Mesenteric fat pad (tissue), 1 donor: Measurements from ENCODE around the gene FRS2. TPM values are rescaled to one million over a fixed set of nuclear protein-coding genes. Genes with fewer than 3 reads are reported as not detected.

Experiments used
- DNase-seq: peaks from one replicate; pipeline ENCODE4 v3.0.0-alpha.2; 2020; ENCODE audit warnings: low spot score
- total RNA-seq: library from RNA; stranded (reverse); fragmentation: NEBNext Ultra II Directional; extraction: Animal tissue kit (Norgen Biotek cat#: 25700); gene quantifications from one replicate; pipeline ENCODE4 v1.2.1, GENCODE V29; 2021
- donor health status: DM: yes; HTN: yes; CAD: no.

FRS2 gene
- total RNA-seq, 1 donor from 2014 or later, result 37.8 TPM

DNA sequence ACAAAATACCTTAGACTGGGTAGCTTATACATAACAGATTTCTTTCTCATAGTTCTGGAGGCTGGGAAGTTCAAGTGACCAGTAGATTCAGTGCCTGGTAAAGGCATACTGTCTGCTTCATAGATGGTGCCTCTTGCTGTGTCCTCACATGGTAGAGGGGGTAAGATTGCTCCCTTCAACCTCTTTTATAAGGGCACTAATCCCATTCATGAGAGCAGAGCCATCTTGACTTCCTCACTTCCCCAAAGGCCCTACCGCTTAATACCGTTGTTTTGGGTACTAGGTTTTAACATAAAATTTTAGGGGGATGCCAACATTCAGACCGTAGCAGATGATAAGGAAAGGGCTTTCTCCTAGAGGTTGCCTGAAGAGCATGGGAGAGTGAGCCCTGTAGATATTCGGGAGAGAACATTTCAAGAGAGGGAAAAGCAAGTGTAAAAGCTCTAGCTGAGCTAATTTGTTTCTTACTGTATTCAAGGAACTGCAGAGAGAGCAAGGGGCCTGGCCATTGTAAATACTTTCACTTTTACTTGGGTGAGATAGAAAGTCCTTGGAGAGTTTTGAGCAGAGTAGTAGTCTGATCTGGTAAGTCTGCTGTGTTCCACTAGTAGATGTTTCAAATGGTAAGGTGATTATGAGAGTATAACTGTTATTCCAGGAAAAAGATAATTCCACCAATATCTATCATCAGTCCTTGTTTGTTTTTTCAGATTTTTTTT lies 27.3 kb downstream of the FRS2 start:
- no peak for DNase-seq

DNA sequence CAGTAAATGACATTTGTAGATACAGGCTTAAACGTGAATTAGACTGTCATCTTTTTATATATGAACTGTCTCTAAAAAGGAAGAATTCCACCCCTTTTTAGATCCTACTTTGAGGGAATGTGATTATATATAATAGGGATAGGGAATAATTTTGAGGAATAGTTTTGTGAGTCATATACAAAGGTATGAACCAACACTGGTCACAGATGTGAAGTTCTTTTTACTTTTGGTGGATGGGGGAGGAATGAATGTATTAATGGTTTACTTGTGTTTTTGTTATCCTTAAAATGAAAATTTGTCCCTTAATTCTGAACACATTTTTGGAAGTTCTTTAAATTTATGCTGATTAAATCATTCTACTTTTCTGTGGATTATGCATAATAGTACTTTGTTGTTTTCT lies 30.4 kb downstream of the FRS2 start:
- no peak for DNase-seq

DNA sequence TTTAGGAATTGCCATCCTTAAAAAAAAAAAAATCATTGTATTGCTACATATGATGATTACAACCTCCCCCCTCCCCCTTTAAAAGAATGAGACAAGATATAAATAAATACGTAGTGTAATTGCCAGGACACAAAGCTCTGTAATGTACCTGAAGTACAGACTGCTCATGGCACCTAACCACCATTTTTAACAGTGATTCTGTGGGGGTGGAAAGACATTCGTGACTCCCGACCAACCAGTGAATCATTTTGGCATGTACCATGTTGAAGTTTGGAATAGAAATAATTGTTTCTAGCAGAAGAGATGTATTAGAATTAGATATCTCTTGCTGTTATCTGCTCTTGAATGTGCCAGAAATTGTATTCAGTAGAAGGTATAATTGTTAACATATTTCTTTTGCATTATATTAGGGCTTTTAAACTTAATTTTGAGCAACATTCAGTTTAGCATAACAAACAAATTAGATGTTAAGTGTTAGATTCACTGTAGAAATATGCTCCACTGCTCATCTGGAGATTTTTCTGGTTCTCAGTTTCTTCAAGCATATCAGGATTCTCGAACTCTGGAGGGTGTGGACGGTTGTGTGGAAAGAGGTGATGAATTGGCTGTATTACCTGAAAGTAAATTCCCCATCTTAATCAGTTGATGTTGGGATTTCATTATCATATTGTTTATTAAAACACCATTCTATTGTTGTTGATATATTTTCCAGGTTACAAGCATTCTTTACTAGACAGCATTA lies 31.1 kb downstream of the FRS2 start:
- DNase-seq, result no peak

DNA sequence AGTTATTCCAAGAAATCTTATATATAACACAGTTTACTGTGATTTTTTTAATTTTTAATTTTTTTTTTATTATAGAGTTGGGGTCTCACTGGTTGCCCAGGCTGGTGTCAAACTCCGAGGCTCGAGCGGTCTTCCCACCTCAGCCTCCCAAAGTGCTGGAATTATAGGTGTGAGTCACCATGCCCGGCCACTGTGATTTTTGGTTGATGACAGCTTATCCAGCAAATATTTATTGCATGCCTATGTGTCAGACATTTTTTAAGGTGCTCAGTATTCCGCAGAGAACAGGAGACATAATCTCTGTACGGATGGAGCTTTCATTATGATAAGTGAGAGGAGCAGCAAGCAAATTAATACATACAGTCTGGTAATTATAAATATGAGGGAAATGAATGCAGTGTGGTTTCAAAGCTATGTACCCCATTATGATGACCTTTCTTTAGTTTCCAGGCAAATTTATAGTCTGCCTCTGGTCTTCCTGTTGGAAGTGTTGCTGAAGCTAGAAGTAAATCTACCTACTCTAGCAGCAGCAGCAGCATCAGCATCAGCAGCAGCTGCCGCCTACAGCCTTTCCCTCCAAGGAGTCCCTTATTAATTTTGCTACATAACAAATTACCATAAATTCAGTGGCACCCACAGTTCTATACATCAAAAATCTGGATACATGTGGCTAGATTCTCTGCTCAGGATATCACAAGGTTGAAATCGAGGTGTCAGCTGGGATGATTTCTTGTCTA lies 32.3 kb downstream of the FRS2 start:
- DNase-seq, result no peak

DNA sequence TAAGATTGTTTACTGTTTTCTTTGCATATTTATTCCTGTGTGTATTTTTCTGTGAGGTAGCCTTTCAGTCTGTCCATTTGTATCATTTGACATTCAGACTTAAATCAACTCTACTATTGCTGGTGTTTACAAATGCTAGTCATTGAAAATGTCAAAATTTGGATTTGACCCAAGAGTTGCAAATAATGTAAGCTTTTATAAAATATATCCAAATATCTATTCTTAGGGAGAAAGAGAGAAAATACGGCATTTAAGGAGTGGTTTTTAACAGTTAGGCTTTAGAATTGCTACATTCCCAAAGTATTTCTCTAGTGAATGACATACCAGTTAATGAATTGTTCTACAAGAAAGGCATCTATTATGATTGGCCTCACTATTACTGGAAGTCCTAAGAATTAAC lies 37.9 kb downstream of the FRS2 start:
- DNase-seq, result no peak

DNA sequence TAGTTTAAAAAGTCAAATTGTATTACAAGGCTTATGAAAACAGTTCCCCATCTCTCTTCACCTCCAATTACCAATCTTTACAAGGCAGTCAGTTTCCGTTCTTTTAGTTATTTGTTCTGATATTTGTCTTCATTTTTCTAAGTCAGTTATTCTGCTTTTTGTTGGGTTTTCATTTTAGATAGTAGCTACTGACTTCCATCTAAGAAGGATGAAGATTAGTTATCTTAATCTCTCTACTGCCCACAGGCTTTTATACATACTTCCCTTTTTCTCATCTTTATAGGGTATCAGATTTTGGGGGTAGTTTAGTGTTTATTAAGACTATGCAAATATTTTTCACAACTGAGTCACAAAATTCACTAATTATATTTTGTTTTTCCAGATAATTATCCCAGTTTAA lies 38.4 kb downstream of the FRS2 start:
- DNase-seq, result no peak

DNA sequence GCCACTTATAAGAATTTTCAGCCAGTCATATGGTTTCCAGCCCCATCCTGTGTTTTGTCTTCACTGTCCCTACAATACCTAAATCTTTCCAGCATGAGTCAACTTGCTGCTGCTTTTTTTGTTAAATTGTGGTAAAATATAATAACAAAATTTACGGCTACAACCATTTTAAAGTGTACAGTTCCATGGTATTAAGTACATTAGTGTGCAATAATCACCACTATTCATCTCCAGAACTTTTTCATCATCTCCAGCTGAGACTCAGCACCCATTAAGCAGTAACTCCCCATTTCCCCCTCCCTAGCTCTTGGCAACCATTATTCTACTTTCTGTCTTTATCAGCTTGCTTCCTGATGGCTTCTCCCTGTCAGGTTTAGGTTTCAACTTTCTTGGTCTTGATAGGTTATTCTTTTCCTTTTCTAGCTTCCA lies 39.1 kb downstream of the FRS2 start:
- no peak for DNase-seq

DNA sequence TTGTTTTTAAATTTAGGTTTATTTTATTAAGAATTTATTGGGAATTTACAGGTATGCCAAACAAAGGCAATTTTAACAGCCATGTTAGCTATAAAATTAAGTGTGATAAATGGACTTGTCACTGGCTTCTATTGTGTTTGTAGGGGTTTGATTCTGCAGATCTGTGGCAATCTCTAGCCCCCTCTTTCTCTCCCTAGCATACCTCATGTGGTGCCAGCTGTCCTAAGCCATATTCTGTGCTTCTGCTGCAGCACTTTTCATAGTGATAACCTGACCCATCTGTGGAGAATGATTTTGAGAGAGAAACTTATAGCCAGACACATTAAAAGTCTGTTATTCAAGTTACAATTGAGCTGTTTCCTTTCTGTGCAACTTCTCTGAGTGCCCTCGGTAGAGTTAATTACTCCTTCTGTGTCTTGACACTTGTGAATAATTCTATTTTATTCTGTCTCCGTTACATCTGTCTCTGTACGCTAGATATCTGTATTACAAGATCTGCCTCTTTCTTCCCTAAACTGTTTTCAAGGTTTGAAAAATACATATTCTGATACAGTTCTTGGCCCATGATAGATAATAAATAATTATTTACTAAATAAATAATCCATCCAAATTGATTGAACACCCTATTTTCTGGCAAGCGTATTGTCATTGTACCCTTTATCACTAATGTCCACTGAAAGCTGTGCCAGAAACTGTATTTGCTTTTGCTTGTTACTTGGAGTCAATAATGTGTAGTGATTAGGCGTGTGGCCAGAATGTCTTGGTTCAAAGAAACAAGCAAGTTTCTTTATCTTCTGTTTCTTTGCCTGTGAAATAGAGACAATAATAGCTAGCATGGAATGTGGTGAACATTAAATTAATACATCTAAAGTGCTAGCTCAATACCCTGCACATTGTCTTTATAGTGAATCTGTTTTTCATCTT lies 40.0 kb downstream of the FRS2 start:
- no peak for DNase-seq

DNA sequence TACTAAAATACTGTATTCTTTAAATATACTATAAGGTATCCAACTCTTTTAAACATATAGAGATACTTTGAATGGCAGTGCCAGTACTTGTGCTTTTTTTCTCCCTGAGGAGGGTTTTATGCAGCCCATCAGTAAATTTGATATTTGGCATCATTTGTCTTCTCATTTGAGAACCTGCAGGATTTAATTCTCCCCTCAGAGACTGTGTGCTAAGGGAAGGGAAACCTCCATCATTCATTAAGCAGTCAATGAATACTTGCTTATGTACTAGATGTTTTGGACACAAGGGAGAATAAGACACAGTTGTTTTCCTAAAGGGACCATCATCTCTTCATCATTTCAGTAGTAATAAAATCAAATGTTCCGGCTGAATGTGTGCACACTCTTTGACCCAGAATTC lies 40.8 kb downstream of the FRS2 start:
- DNase-seq, result no peak

DNA sequence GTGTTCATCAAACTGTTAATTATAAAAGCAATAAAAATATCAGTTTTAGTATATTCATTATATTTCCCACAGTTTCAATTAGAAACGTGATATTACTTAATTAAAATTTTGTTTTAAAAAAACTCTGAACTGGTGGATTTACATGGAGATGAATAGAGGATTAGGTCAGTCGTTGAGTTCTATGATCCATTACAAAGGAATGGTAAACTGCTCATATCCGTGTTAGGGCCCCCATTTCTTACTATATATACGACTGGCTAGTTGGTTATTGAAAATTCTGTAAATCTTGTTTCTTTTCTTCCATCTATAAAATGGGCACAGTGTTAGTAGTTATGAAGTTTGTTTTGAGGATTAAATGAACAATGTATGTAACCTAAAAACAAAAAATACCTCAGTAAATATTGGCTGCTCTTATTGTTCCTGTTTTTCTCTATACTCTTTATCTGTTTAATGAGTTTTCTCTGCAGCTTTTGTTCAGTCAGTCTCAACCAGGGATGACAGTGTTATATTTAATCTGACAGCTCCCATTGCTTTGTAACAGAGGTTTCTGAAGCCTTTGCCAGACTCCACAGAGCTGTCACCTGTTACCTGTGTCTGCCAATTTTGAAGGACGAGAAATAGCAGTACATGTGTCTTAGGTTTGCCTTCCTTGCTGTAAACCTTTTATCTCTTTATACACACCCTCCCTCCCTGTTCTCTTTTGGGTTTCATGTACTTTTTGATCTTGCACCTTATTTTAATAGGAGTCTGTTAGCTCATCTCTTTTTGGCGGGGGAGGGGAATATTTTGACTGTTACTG lies 41.5 kb downstream of the FRS2 start:
- DNase-seq, result no peak

DNA sequence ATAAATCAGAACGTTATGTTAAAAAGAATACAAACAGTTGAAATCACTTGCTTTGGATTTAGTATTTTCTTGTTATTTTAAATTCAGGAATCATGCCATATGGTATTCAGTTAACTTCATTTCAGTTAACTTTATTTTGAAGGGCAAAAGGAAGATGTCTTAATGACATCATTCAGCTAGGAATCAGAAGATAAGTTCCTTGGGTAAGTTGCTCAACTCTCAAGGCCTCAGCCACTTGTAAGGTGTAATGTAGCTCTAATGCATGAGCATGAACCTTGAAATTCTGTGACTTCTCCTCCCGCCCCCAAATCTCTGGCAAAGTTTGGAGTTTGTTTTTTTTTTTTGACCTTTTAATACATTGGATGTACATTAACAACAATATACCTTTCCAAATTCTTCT lies 42.6 kb downstream of the FRS2 start:
- DNase-seq, result no peak

DNA sequence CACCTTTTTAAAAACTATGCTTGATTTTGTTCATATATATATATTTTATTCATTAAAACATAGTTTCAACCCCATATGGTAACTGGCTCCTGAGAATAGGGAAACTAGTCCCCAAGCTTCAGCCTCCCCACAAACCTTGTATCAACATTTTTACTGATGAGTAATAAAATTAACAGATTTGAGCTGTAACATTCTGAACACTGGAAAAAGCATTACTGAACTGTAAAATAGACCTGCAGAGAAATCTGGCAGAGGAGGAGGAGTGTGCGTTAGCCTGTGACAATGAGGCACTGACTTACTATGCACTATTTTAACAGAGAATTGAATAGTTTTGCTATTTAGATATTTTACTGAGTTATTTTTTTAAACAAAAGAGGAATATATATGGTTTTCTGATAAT lies 43.1 kb downstream of the FRS2 start:
- no peak for DNase-seq

DNA sequence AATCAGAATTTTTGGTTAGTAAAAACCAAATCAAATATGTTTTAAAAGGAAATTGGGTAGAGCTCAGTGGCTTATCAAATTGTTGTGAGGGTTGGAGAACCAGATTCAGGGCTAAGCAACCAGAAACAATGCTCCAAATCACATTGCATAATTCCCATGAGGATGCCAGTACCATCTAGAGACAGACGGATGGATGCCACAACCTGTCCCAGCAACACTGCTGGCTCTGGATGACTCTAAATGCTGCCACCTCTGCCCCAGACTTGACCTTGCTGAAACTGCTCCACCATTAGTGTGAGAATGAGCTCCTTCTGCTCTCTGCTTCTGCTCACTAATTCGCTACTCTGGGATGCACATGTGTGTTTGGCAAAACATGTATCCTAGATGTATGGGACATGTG lies 43.9 kb downstream of the FRS2 start:
- no peak for DNase-seq

DNA sequence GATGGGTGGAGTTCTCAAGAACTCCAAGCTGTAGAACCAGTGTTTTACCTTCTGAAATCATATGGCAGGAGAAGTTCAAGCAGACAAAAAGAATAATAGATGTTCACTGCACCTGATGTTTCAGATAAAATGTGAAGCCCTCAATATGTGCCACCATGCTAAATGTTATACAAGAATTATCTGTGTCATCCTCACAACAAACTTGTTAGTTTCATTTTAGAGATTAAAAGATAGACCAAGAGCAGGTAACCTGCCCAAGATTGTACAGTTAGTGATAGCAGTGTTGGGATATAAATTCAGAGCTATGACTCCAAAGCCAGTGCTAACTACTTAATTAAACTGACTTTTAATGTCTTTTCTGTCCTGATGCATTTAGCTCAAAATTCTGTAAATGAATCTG lies 44.7 kb downstream of the FRS2 start:
- DNase-seq, result no peak

DNA sequence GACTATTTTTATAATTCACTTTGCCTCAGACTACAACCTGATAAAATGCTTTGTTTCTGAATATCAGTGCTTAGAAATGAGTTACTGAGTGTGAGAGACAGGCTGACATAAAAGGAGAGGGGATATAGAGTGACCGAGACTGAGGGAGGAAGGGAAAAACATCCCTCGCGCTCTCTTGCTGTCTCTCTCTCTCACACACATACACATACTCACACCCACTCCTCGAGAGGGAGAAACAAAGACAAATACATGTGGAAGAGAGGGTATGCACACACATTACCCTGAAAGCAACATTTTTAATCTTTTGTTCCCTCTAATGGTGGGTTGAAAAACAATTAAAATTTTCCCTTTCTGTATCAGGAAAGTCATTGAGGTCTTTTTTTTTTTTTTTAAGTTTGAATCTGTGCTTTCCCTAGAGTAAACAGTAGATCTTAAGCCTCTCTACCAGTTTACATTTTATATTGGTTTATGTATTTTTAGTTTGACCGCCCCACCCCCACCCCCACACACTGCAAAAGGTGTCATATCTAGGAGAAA lies 45.3 kb downstream of the FRS2 start:
- no peak for DNase-seq

DNA sequence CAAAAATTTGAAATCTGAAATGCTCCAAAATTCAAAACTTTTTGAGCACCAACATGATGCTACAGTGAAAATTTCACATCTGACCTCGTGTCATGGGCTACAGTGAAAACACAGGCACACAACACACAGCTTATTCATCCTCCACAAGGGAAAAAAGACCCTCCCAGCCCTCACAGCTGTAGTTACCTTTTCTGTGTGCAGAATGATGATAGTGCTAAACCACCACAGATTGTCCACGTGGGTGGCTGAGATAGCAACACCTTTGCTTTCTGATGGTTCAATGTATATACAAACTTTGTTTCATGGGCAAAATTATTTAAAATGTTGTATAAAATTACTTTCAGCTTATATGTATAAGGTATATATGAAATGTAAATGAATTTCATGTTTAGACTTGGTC lies 46.8 kb downstream of the FRS2 start:
- DNase-seq, result no peak

DNA sequence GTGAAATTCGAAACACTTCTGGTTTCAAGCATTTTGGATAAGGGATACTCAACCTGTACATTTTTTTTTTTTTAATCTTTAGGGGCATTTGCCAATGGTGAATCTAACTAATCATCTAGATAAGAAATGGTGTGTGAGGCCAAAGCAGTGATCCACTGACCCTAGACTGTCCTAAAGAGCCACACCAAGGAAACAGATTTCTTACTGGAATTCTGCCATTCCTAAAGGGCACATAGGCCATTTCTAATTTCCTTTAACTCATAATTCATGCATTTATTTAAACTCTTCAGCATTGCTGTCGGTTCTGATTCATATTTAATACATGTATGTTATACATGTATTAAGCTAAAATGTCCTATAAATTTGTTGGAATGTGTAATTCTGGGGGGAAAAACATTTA lies 47.2 kb downstream of the FRS2 start:
- DNase-seq, result no peak

DNA sequence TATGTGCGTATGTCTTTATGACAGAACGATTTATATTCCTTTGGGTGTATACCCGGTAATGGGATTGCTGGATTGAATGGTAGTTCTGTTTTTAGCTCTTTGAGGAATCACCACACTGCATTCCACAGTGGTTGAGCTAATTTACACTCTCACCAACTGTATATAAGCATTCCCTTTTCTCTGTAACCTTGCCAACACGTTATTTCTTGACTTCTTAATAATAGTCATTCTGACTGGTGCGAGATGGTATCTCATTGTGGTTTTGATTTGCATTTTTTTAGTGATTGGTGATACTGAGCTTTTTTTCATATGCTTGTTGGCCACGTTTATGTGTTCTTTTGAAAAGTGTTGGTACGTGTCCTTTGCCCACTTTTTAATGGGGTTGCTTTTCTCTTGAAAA lies 49.7 kb downstream of the FRS2 start:
- DNase-seq, result no peak

DNA sequence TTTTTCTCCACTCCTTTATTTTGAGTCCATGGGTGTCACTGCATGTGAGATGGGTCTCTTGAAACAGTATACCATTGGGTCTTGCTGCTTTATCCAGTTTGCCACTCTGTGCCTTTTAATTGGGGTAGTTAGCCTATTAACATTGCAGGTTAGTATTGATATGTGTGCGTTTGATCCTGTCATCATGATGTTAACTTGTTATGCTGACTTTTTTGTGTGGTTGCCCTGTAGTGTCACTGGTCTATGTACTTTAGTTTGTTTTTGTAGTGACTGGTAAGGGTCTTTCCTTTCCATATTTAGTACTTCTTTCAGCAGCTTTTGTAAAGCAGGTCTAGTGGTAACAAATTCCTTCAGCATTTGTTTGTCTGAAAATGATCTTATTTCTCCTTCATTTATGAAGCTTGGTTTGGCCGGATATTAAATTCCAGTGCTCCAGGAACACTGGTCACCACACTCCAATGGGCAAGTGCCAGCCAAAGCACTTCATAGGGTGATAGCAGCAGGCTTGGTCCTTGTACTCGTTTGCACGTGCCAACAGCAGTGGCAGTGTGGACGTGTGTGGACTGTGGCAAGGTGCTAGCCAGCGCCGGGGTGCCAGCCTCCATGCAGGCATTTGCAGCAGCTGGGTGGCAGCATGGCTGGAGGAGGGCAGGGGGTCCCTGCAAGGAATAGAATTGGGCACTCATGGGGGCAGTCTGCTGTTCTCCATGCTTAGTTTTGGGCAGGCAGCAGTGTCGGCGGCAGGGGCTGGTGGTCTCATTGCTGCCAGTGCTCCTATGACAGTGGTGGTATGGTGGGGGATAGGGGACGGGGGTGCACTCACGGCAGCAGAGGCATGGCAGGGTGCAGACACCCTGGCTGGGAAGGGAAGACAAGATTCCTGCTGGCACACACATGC lies 53.5 kb downstream of the FRS2 start:
- DNase-seq, result no peak
